Fibroblast of lung (primary cell): ENCODE results near the gene VTI1A.

Experiments used
- EZH2 ChIP-seq: IDR thresholded peaks from 2 replicates; pipeline ENCODE4 v1.5.1; 2012; ENCODE audit warnings: low read length, control low read depth, mild to moderate bottlenecking; ENCODE audit errors: missing control alignments
- TF ChIP-seq, protein P1 (sequence below), 2 donors: IDR thresholded peaks in 1 of 2; conservative IDR thresholded peaks in 1 of 2; 1 replicate in 1 of 2; 2 replicates in 1 of 2; pipeline ENCODE4 v1.5.1; 2011 to 2012; ENCODE audit warnings: low read length in 2 of 2, control low read depth in 1 of 2, inconsistent platforms in 1 of 2, low read depth in 1 of 2, mild to moderate bottlenecking in 1 of 2

GRCh38 chr10:112605063-112605462 lies 158.0 kb downstream of the VTI1A start:
- TF ChIP-seq, protein P1, sequence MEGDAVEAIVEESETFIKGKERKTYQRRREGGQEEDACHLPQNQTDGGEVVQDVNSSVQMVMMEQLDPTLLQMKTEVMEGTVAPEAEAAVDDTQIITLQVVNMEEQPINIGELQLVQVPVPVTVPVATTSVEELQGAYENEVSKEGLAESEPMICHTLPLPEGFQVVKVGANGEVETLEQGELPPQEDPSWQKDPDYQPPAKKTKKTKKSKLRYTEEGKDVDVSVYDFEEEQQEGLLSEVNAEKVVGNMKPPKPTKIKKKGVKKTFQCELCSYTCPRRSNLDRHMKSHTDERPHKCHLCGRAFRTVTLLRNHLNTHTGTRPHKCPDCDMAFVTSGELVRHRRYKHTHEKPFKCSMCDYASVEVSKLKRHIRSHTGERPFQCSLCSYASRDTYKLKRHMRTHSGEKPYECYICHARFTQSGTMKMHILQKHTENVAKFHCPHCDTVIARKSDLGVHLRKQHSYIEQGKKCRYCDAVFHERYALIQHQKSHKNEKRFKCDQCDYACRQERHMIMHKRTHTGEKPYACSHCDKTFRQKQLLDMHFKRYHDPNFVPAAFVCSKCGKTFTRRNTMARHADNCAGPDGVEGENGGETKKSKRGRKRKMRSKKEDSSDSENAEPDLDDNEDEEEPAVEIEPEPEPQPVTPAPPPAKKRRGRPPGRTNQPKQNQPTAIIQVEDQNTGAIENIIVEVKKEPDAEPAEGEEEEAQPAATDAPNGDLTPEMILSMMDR (conservative IDR thresholded peaks at IDR 0.05 in 1 of 2, IDR thresholded peaks at IDR 0.05 in 1 of 2; ENCODE audit: low read depth in 1 of 2, low read length in 2 of 2): no peak
- no peak for TF ChIP-seq EZH2
